ENCODE results near the gene DNASE1L3. TPM values are rescaled to one million over a fixed set of nuclear protein-coding genes. Genes with fewer than 3 reads are reported as not detected.

The DNASE1L3 gene
- total and polyA plus RNA-seq, 2 experiments from 2014 or later = not detected

DNA sequence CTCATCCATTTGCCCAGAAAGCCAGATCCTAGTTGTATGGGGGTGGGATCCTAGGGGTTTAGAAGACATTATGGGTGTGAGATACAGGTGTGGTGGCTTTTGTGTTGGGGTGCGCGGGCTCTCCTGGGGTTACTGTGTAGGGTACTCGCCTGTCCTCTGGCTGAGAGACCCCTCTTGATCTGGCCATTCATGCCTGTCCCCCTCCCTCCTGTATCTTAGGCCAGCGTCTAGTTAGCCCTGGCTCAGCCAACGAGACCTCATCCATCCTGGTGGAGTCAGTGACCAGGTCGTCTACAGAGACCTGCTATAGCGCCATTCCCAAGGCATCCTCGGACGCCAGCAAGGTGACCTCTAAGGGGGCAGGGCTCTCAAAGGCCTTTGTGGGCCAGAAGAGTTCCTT lies 41.4 kb downstream of the DNASE1L3 start:
- H3K27ac ChIP-seq = no peak overlapping the region
- H3K4me3 ChIP-seq = no peak overlapping the region
- H3K36me3 ChIP-seq (ENCODE audit: low read depth) = peaks cover 34% of the 10 kb centered on the region
- H3K27me3 ChIP-seq (replicated peaks; ENCODE audit: insufficient read depth) = no peaks in the 10 kb centered on the region
- no peaks in the 10 kb centered on the region for H3K9me3 ChIP-seq (ENCODE audit: low read depth)
- in situ Hi-C loops (cut with MboI) = no loop called here
- H2AFZ ChIP-seq = no peak overlapping the region
- H3K9ac ChIP-seq = no peak overlapping the region
- no peak overlapping the region for H3K4me2 ChIP-seq (ENCODE audit: unreplicated experiment)
- H4K20me1 ChIP-seq (ENCODE audit: insufficient read depth) = no peaks in the 10 kb centered on the region
- peaks cover 43% of the 10 kb centered on the region for H3F3A ChIP-seq (ENCODE audit: insufficient read depth)
- no peak for DNase-seq
- H3K79me2 ChIP-seq (ENCODE audit: insufficient read depth) = no peaks in the 10 kb centered on the region
- TF ChIP-seq EZH2phosphoT487 (IDR thresholded peaks at IDR 0.05; ENCODE audit: insufficient read depth, low read depth) (no peak), EZH2 (IDR thresholded peaks at IDR 0.05; ENCODE audit: insufficient read depth, poor library complexity, severe bottlenecking) (no peak)
- peaks cover 16% of the 10 kb centered on the region for H3K4me1 ChIP-seq (ENCODE audit: insufficient read depth)
- 80 to 89% methylated on average over 9 of the region's 9 CpGs for WGBS, 2 experiments (ENCODE audit: low coverage in 1 of 2, low lambda C conversion rate in 2 of 2, missing lambda C conversion rate in 2 of 2)
- H3K9me2 ChIP-seq (ENCODE audit: insufficient read depth) = no peaks in the 10 kb centered on the region

DNA sequence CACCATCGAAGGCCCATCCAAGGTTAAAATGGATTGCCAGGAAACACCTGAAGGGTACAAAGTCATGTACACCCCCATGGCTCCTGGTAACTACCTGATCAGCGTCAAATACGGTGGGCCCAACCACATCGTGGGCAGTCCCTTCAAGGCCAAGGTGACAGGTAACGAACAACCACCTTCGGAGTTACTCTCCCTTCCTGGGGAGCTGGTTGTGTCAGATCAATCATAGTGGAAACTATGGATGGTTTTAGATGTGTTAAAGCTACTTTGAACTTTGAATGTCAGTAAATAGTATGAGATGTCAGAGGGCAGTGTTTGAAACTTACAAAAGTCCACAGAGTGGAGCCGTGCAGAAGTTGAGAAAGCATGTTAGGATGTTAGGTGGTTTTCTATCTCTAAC lies 42.3 kb downstream of the DNASE1L3 start:
- H3K27ac ChIP-seq = peak overlapping the region; percentile 68
- H4K20me1 ChIP-seq (ENCODE audit: insufficient read depth) = no peaks in the 10 kb centered on the region
- no peak for DNase-seq
- peak overlapping the region; percentile 51; the same call in 1 of the 2 replicates for H3K9ac ChIP-seq
- no peak overlapping the region for H3K4me3 ChIP-seq
- no peak for TF ChIP-seq EZH2phosphoT487 (IDR thresholded peaks at IDR 0.05; ENCODE audit: insufficient read depth, low read depth)
- TF ChIP-seq EZH2 (IDR thresholded peaks at IDR 0.05; ENCODE audit: insufficient read depth, poor library complexity, severe bottlenecking) = no peak
- peaks cover 41% of the 10 kb centered on the region for H3K36me3 ChIP-seq (ENCODE audit: low read depth)
- H3K79me2 ChIP-seq (ENCODE audit: insufficient read depth) = no peaks in the 10 kb centered on the region
- WGBS, 2 experiments (ENCODE audit: low coverage in 1 of 2, low lambda C conversion rate in 2 of 2, missing lambda C conversion rate in 2 of 2) = 88 to 91% methylated on average over 7 of the region's 7 CpGs
- no peak overlapping the region for H2AFZ ChIP-seq
- no peaks in the 10 kb centered on the region for H3K9me2 ChIP-seq (ENCODE audit: insufficient read depth)
- in situ Hi-C loops (cut with MboI) = no loop called here
- peaks cover 41% of the 10 kb centered on the region for H3F3A ChIP-seq (ENCODE audit: insufficient read depth)
- H3K9me3 ChIP-seq (ENCODE audit: low read depth) = no peaks in the 10 kb centered on the region
- peaks cover 16% of the 10 kb centered on the region for H3K4me1 ChIP-seq (ENCODE audit: insufficient read depth)
- H3K27me3 ChIP-seq (replicated peaks; ENCODE audit: insufficient read depth) = no peaks in the 10 kb centered on the region
- no peak overlapping the region for H3K4me2 ChIP-seq (ENCODE audit: unreplicated experiment)

DNA sequence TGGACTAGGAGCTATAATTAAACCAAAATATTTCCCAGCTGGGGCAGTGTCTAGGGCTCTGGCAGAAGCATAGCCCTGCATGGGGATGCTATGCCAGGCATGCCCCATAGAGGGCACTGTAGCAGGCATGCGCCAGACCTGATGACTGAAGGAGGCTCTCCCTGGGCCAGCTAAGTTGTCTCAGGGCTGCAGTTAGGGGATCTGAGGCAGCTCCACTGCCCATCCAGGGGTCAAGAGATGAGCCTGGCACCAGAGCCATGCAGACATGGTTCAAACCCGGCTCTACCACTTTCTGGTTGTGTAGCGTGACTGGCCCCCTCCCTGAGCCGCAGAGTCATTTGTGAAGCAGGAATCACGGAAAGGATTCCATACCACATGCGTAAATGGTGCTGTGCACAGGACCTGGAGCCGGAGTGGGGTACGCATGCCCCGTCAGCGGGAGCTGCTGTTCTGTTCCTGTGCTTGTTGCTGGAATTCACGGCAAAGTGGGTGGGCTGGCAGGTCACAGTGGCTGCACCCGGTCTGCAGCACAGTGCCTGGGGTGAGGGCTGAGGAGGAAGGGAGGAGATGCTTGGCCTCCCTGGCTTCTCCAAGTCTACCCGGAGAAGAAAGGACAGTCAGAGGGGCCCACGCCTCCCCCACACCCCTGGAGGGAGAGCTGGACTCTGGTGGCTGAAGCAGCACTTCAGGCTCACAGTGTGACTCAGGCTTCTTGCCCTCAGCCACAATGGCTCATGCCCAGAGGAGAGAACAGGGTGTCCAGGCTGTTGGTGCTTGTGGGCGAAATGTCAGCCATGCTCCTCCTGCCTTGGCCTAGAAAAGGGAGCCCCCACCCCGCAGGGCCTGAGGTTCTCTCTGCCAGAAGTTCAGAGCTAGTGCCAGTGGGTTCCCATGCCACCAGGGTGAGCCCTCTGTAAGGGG lies 43.1 kb downstream of the DNASE1L3 start:
- peaks cover 41% of the 10 kb centered on the region; the same call in 1 of the 2 replicates for H3F3A ChIP-seq (ENCODE audit: insufficient read depth)
- H4K20me1 ChIP-seq (ENCODE audit: insufficient read depth) = no peaks in the 10 kb centered on the region
- H2AFZ ChIP-seq = no peak overlapping the region
- H3K27me3 ChIP-seq (replicated peaks; ENCODE audit: insufficient read depth) = no peaks in the 10 kb centered on the region
- no peaks in the 10 kb centered on the region for H3K9me3 ChIP-seq (ENCODE audit: low read depth)
- in situ Hi-C loops (cut with MboI) = no loop called here
- H3K4me2 ChIP-seq (ENCODE audit: unreplicated experiment) = peak overlapping the region; percentile 49
- H3K4me3 ChIP-seq = peak overlapping the region; percentile 33; the same call in 1 of the 2 replicates
- 30 to 34% methylated on average over 15 to 16 of the region's 16 CpGs for WGBS, 2 experiments (ENCODE audit: low coverage in 1 of 2, low lambda C conversion rate in 2 of 2, missing lambda C conversion rate in 2 of 2)
- no peak for TF ChIP-seq EZH2 (IDR thresholded peaks at IDR 0.05; ENCODE audit: insufficient read depth, poor library complexity, severe bottlenecking)
- no peak for TF ChIP-seq EZH2phosphoT487 (IDR thresholded peaks at IDR 0.05; ENCODE audit: insufficient read depth, low read depth)
- H3K27ac ChIP-seq = peak overlapping the region; percentile 68
- peaks cover 46% of the 10 kb centered on the region for H3K36me3 ChIP-seq (ENCODE audit: low read depth)
- H3K9ac ChIP-seq = peak overlapping the region; percentile 51
- no peaks in the 10 kb centered on the region for H3K79me2 ChIP-seq (ENCODE audit: insufficient read depth)
- DNase-seq = peak; percentile 87
- no peaks in the 10 kb centered on the region for H3K9me2 ChIP-seq (ENCODE audit: insufficient read depth)
- peaks cover 16% of the 10 kb centered on the region for H3K4me1 ChIP-seq (ENCODE audit: insufficient read depth)

DNA sequence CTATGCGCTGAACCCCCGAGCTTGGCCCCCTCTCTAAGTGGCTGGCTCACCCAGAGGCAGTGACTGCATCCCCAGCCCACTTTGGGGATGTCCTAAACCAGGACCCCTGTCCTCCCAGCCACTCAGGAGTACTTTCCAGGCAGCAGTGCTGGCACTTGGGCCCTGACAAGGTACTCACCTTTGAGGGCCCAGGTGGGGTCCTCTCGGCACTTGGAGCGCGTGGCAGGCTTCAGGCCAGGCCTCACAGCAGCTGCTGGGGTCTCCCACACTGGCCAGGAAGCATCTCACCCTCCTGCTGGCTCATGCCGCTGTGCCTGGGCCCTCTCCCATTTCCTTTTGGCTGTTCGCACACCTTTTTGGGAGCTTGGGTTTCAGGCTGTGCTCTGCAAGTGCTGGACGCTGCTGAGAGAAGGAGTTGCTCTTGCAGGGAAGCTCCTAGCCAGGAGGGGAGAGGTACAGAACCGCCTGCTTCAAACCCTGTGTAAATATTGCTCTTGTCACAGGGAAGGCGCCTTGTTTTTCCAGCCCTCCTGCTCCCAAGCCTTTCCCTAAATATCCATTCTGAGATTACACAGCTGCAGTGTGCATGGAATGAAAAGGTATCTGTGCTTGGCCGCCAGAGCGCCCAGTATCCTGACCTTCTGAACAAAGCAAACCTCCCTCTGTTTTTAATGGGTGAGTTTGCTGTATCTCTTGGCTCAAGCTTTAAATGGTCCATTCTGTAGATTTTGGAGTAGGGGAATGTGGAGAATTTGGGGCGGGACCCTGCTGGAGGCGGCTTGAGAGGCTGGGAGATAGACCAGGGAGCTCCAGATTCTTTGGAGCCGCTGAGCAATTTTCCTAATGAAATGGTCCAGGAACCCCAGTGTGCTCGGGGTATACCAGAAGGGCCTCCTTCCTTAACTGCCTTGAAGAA lies 45.6 kb downstream of the DNASE1L3 start:
- no peaks in the 10 kb centered on the region for H3K9me3 ChIP-seq (ENCODE audit: low read depth)
- peaks cover 52% of the 10 kb centered on the region for H3K36me3 ChIP-seq (ENCODE audit: low read depth)
- peaks cover 27% of the 10 kb centered on the region for H3K4me1 ChIP-seq (ENCODE audit: insufficient read depth)
- H3K4me3 ChIP-seq = no peak overlapping the region
- no peak overlapping the region for H3K4me2 ChIP-seq (ENCODE audit: unreplicated experiment)
- no peak overlapping the region for H3K27ac ChIP-seq
- peaks cover 50% of the 10 kb centered on the region for H3F3A ChIP-seq (ENCODE audit: insufficient read depth)
- no peak for DNase-seq
- in situ Hi-C loops (cut with MboI) = no loop called here
- no peak overlapping the region for H2AFZ ChIP-seq
- 84 to 86% methylated on average over 16 of the region's 16 CpGs for WGBS, 2 experiments (ENCODE audit: low coverage in 1 of 2, low lambda C conversion rate in 2 of 2, missing lambda C conversion rate in 2 of 2)
- no peaks in the 10 kb centered on the region for H3K9me2 ChIP-seq (ENCODE audit: insufficient read depth)
- H4K20me1 ChIP-seq (ENCODE audit: insufficient read depth) = no peaks in the 10 kb centered on the region
- TF ChIP-seq EZH2 (IDR thresholded peaks at IDR 0.05; ENCODE audit: insufficient read depth, poor library complexity, severe bottlenecking) (no peak), EZH2phosphoT487 (IDR thresholded peaks at IDR 0.05; ENCODE audit: insufficient read depth, low read depth) (no peak)
- H3K27me3 ChIP-seq (replicated peaks; ENCODE audit: insufficient read depth) = no peaks in the 10 kb centered on the region
- no peak overlapping the region for H3K9ac ChIP-seq
- H3K79me2 ChIP-seq (ENCODE audit: insufficient read depth) = no peaks in the 10 kb centered on the region
